ENCODE measurements around the gene KCNH1.

Gene KCNH1

GRCh38 chr1:210794445-210794844 is 339.5 kb downstream of the KCNH1 start:
- no peak for DNase-seq

GRCh38 chr1:210792250-210793102 is 341.5 kb downstream of the KCNH1 start:
- DNase-seq = no peak

DNA sequence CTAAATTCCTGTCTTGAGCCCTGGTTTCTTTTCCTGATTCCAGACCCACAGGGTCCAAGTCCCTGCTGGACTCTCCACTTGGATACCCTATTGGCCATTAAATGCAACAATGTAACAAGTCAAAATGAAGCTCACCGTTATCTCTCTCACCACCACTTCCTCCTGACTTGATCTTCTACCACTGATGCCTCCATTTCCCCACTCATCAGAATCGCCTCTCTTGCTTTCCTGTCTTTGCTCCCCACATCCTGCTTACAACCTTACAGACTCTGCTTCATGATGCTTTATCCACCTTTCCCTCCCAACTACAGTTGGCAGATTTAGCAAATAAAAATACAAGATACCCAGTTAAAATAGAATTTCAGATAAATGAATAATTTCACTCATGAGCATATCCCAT is 343.8 kb downstream of the KCNH1 start:
- no peak for DNase-seq

- DNase-seq = no peak
Observed at GRCh38 chr1:210787800-210788199, 346.1 kb downstream of the KCNH1 start.

DNA sequence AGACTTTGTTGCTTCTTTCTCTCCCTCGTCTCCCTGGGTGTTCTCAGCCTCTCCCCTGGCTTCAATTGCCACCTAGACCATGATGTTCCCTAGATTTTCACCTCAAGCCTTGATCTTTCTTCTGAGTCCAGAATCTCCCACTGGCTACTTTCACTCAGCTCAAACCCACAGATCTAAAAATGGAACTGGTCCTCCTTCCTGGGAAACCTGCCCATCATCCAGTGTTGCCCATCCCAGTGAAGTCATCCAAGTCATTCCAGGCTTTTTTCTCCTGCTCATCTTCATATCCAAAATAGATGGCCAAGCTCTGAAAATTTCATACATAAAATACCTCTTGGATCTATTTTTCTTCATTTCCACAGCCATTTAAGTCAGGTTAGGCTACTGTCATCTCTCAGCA is 347.4 kb downstream of the KCNH1 start:
- no peak for DNase-seq

DNA sequence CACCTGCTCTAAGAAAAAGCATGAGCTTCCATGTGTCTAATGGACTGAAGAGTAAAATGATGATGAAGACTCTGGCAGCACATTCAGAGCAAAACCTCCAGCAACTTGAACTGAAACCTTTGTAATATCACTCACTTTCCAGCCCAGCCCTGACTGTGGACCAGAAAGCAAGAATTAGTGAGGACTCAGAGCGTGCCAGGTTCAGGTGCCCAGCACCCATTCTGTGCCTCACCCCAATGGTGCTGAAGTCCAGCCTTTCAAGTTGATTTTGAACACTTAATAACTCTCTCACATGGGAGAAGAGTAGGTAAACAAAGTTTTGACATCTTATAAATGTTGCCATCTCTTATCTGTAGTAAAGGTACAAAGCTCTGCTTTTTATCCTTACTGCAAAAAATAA is 350.0 kb downstream of the KCNH1 start:
- DNase-seq = no peak

DNA sequence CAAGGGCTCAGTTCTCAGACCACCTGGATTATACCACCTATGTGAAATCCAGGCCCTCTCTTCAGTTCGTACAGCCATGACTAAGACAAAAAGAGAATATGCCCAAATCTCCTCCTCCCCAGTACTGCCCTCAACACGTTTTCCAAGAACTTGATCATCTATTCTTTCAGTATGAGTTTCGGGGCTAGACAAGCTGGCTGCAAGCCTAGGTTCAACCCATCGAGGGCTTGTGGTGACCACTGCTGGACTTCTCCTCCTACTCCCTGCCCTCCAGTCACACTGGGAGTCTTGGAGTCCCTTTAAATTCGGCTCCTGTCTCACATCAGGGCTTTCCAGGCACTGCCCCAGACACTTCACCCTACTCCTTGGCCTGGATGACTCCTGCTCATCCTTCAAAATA is 352.3 kb downstream of the KCNH1 start:
- no peak for DNase-seq

GRCh38 chr1:210779269-210779668 is 354.7 kb downstream of the KCNH1 start:
- DNase-seq = no peak

DNA sequence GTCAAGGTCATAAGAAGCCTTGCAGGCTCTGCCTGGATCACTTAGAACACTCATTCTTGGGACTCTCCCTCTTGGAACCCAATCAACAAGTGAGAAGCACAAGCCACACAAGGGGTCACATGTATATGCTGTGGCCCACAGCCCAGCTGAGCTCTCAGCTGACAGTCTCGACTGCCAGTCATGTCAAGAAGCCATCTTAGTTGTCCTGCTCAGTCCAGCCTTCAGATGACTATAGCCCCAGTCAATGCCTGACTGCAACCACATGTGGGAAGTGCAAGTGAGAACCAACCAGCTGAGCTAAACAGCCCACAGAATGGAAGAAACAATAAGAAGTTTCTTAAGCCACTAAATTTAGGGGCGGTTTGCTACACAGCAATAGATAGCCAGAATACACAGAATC is 356.0 kb downstream of the KCNH1 start:
- DNase-seq = no peak

- no peak for DNase-seq
Observed at GRCh38 chr1:210776712-210777111, 357.2 kb downstream of the KCNH1 start.

GRCh38 chr1:210775289-210775688 is 358.7 kb downstream of the KCNH1 start:
- DNase-seq = no peak

GRCh38 chr1:210773450-210773849 is 360.5 kb downstream of the KCNH1 start:
- no peak for DNase-seq

DNA sequence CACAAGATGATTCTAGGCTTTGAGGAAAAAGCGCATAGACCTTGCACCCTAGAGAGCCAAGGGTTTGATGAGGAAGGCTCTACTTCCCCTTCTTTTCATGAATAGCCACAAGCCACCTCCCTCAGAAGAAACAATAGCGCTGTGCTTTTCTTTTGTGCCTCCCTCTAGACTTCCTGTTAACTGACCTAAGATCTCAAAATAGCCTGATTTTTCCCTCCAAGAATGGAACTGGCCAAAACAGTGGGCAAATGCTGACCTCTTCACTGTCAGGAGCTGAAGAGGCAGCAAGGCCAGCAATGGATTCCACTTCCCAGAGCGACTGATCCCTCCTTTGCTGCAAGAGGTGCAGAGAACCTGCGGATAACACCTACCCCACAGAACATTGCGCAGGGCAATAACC is 362.8 kb downstream of the KCNH1 start:
- no peak for DNase-seq

DNA sequence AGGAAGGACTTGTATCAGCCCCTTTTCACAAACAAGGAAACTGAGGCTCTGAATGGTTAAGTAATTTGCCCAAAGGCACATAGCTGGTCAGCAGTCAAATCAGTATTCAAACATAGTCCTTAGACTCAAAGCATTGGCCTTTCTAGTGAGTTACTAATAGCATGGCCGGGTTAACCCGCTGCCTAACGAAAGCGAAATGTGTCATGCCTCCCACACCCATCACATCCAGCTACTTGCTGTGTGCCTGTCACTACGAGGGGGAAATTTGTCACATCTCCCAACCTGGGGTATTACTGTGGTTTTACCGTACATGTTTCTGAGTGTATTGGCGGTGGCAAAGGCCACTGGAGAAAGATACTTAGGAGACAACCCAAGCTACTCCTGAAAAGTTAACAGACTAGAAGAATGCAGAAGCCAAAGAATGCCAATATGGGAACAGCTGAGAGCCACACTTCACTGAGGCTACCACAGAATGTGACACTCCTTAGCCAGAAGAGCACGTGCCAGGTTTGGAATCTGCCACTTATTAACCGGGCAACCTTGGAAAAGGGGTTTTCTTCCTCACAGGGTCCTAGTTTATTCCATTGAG is 363.5 kb downstream of the KCNH1 start:
- no peak for DNase-seq

DNA sequence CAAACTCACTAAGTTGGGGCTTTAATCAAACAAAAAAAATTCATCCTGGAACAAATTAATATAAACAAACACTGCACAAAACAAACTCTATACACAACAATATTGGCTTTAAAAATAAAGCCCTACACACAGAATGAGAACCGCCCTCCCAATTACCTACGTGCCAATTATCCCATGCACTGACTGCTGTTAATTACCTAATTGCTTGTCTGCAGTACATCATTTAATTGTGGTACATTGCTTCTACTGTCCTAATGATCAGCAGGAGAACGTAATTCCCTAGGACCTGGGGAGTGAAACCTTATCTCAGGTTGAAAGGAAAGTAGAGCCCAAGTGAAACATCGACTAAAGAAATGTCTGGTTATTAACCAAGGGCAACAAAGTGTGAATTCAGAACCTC is 364.5 kb downstream of the KCNH1 start:
- DNase-seq = no peak

DNA sequence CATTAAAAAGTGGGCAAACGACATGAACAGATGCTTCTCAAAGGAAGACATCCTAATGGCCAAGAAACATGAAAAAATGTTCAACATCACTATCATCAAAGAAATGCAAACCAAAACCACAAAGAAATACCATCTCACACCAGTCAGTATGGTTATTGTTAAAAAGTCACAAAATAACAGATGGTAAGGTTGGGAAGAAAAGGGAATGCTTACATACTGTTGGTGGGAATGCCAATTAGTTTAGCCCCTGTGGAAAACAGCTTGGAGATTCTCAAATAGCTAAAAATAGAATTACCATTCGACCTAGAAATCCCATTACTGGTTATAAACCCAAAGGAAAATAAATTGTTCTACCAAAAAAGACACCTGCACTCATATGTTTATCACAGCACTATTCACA is 369.4 kb downstream of the KCNH1 start:
- no peak for DNase-seq

DNA sequence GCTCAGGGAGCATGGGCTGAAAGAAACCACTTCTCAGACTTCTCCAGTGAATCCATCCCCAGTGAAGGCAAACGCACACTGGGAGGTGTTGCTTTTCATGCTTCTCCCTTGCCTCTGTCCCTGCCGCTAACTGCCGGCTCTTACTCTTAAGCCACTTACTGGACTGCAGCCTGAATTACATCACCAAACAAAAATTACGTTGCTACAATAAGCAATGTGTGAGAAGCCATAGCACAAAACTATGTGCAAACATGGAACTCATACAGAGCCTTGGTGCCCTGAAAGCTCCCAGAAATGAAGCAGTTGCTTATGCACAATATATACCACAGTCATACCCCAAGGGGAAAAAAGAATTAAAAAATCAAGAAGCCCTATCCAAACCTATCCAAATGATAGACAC is 375.2 kb downstream of the KCNH1 start:
- DNase-seq = no peak

DNA sequence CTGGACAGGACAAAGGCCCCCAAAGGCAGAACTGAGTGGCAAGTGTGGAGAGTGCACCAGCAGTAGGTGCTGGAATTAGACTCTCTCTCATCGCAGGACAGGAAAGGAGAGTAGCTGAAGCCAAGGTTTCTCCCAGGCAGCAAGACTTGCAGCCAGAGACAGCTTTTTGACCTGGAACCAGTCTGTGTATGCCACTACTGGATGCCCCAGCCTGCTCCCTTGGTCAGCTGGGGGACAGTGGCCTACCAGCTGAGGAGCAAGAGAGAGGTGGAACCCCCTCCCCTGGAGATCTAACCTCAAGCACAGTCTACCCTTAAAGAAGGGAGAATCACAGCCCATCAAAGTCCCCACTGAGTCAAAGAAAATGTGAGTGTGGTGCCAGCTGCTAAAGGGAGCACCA is 375.7 kb downstream of the KCNH1 start:
- DNase-seq = no peak

DNA sequence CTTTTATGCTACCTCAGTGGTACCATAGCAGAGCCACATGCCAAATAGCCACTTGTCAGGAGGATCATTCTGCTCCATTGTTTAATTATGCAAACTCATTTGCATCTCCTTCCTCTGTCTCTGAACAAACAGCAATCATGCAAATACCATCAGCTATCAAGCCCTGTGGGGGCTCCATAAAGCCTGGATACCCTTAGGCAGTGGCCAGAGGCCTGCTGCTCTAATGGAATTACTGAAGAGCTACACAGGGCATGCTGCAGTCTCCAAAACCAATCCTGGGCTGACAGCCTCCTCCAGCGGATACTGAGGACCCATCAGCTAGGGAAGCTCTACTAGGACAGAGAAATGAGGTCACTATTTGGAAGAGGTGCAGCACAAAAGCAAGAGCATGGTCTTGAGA is 376.3 kb downstream of the KCNH1 start:
- DNase-seq = no peak

DNA sequence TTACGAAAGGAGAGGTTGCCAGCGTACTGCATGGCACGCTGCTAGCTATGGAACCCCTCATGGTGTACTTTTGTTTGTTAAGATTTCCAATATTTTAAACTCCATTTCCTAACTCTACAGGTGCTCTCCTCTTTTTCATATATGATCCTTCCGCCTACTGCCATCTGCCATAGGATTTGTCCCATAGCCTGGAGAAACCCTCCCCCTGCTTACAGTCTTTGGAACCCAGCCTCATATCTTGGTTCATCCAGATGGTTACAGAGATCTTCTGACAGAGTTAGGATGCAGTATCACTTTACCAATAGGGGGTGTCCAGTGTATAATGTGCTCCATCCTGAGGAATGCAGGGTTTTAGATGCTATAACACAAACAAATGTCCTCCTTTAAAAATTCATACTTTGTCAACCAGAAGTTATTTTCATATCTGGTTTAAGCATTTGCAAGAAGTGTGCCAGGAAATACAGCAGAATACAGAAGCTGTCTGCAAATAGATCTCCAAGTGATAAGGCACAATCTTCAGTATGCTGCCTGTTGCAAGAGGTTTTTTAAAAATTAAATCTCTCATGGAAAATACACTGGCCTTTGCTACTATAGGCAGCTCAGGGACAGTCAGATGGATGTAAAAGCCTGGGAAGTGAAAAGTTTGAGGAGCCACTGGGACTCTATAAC is 377.8 kb downstream of the KCNH1 start:
- DNase-seq = no peak

DNA sequence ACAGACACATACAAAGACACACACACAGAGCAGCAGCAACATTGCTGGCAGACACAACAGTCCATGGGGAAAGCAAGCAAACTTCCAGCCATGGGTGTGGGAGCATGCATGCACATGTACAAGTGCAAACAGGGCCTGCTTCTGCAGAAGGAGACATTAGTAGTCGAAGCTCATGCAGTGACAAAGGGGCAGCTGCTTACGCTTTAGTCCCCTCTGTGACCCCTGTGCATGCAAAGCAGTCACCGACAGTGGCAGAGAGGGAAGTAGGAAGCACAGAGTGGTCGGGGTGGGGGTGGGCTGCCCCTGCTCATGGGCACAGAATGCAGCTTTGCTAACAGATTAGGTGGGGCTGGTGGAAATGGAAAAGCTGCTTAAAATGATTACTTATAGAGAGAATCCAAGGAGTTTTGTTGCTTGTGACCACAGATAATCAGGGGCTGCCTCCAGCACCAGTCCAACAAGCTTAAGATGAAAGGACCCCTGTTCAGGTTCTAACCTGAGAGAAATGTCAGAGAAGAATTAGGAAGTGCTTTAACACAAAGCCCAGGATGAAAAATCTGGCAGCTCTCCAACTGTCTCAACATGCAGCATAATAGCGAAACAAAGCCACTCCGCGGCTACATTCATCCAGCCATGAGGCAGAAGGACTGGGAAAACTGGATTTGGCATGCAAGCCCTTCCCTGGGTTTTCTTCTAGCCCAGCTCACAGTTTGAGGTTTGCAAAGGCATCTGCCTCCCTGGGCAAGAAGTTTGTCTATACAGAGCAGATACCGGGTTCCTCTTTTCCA is 378.9 kb downstream of the KCNH1 start:
- DNase-seq = no peak

DNA sequence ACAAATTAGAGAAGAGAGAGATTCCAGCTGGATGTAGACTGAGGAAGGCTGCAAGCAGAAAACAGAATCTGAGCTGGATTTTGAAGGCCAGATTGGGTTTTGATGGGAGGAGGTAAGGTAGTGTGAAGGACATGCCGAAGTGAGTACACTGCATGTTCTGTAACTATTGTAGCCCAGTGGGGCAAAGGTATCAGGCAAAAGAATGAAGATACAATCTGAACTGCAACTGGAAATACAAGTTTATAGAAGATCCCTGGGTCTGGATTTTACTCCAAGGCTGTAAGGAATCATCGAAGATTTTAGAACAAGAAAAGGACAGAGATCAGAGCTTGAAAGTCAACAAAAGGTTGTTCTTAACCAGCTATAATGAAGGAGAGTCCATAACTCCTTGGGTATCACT is 382.0 kb downstream of the KCNH1 start:
- no peak for DNase-seq

GRCh38 chr1:210750468-210750867 is 383.5 kb downstream of the KCNH1 start:
- no peak for DNase-seq

Data from NK-92 treated with Interleukin-12 subunit alpha and Interleukin-12 subunit beta, amount 100 ng/mL, for 24 hours (cell line).